IMR-90 (cell line): ENCODE measurements around the gene CAPZA2. TPM values are rescaled to one million over a fixed set of nuclear protein-coding genes. Genes with fewer than 3 reads are reported as not detected.

Experiments used
- ATAC-seq: fragments of 200-7000 bp; cut with Tn5 transposase; 2 replicates; pipeline ENCODE4 v1.9.1; 2020; ENCODE audit warnings: low read depth, mild to moderate bottlenecking, moderate library complexity
- BruUV-seq: library from RNA; stranded (reverse); fragments of 400-500 nt; replicated peaks from 2 replicates; lab custom pipeline; 2021; lab: Mats Ljungman, UMichigan
- CTCF ChIA-PET: fragments of 300-600 bp; formaldehyde crosslinking; extraction: SDS; loops from one replicate; lab custom pipeline; 2021; ENCODE audit warnings: antibody characterized with exemption; lab: Yijun Ruan, JAX
- POLR2A ChIA-PET: fragments of 300-600 bp; sonication (Branson Sonifier 250); formaldehyde crosslinking; loops from one replicate; lab custom pipeline; 2022; ENCODE audit warnings: antibody characterized with exemption; ENCODE audit not compliant: unreplicated experiment; lab: Charles Lee
- DNase-seq: peaks from one replicate; pipeline ENCODE4 v3.0.0; 2013
- H2AFZ ChIP-seq: replicated peaks from 2 replicates; pipeline ENCODE3; 2013; ENCODE audit warnings: low read length, mild to moderate bottlenecking; ENCODE audit not compliant: poor library complexity
- H2AK5ac ChIP-seq: 2 replicates; pipeline ENCODE4 v1.6.1; 2013; ENCODE audit warnings: low read depth, low read length, inconsistent platforms
- H2AK9ac ChIP-seq: replicated peaks from 2 replicates; pipeline ENCODE3; 2013; ENCODE audit warnings: mild to moderate bottlenecking, low read depth, low read length, moderate library complexity; ENCODE audit not compliant: poor library complexity
- H2BK120ac ChIP-seq: 2 replicates; pipeline ENCODE4 v1.6.1; 2013; ENCODE audit warnings: low read depth, low read length, inconsistent platforms
- H2BK15ac ChIP-seq: 3 replicates; pipeline ENCODE4 v1.6.1; 2013; ENCODE audit warnings: low read depth, low read length, inconsistent platforms
- H2BK20ac ChIP-seq: 2 replicates; pipeline ENCODE4 v1.6.1; 2013; ENCODE audit warnings: low read depth, mild to moderate bottlenecking, inconsistent platforms, low read length, moderate library complexity
- H2BK5ac ChIP-seq: 2 replicates; pipeline ENCODE4 v1.6.1; 2013; ENCODE audit warnings: mild to moderate bottlenecking, low read depth, low read length, inconsistent platforms; ENCODE audit not compliant: poor library complexity, severe bottlenecking
- H3K14ac ChIP-seq: replicated peaks from 2 replicates; pipeline ENCODE4 v1.6.1; 2013; ENCODE audit warnings: low read depth, low read length, inconsistent platforms
- H3K18ac ChIP-seq: 2 replicates; pipeline ENCODE4 v1.6.1; 2013; ENCODE audit warnings: low read depth, low read length, control low read depth
- H3K23ac ChIP-seq: 2 replicates; pipeline ENCODE4 v1.6.1; 2013; ENCODE audit warnings: low read depth, low read length, inconsistent platforms
- H3K27ac ChIP-seq: 2 replicates; pipeline ENCODE4 v1.5.1; 2013; ENCODE audit warnings: mild to moderate bottlenecking, control low read depth, low read length; ENCODE audit not compliant: insufficient read depth
- H3K27me3 ChIP-seq: 2 replicates; pipeline ENCODE4 v1.6.1; 2013; ENCODE audit warnings: low read length; ENCODE audit not compliant: control insufficient read depth, insufficient read depth
- H3K36me3 ChIP-seq: 2 replicates; pipeline ENCODE4 v1.6.1; 2013; ENCODE audit warnings: low read length, mixed read lengths; ENCODE audit not compliant: control insufficient read depth, insufficient read depth
- H3K4ac ChIP-seq: 2 replicates; pipeline ENCODE4 v1.6.1; 2013; ENCODE audit warnings: low read depth, low read length, inconsistent platforms
- H3K4me1 ChIP-seq: 2 replicates; pipeline ENCODE4 v1.6.1; 2013; ENCODE audit warnings: low read length, mixed read lengths; ENCODE audit not compliant: control insufficient read depth, insufficient read depth
- H3K4me2 ChIP-seq: 2 replicates; pipeline ENCODE4 v1.6.1; 2013; ENCODE audit warnings: low read depth, mild to moderate bottlenecking, control low read depth, low read length, moderate library complexity
- H3K4me3 ChIP-seq: 2 replicates; pipeline ENCODE4 v1.5.1; 2013; ENCODE audit warnings: low read depth, mild to moderate bottlenecking, control low read depth, low read length, moderate library complexity; ENCODE audit not compliant: insufficient read depth
- H3K56ac ChIP-seq: 2 replicates; pipeline ENCODE4 v1.6.1; 2013; ENCODE audit warnings: low read length, inconsistent platforms; ENCODE audit not compliant: insufficient read depth; ENCODE audit errors: extremely low read depth
- H3K79me1 ChIP-seq, 2 experiments: 2 replicates each; pipeline ENCODE4 v1.6.1; 2013; ENCODE audit warnings: low read length in 2 of 2, inconsistent platforms in 1 of 2, low read depth in 1 of 2
- H3K9ac ChIP-seq: 2 replicates; pipeline ENCODE4 v1.6.1; 2013; ENCODE audit warnings: low read depth, low read length, control low read depth
- H3K9me1 ChIP-seq: 2 replicates; pipeline ENCODE4 v1.6.1; 2013; ENCODE audit warnings: low read length, inconsistent platforms; ENCODE audit not compliant: insufficient read depth
- H3K9me3 ChIP-seq: 2 replicates; pipeline ENCODE4 v1.6.1; 2013; ENCODE audit warnings: low read length; ENCODE audit not compliant: control insufficient read depth, insufficient read depth
- H4K20me1 ChIP-seq: 2 replicates; pipeline ENCODE4 v1.6.1; 2013; ENCODE audit warnings: low read length, inconsistent platforms; ENCODE audit not compliant: insufficient read depth
- H4K5ac ChIP-seq: 2 replicates; pipeline ENCODE4 v1.6.1; 2013; ENCODE audit warnings: mild to moderate bottlenecking, low read depth, low read length, control low read depth
- H4K8ac ChIP-seq, 2 experiments: 2 replicates each; pipeline ENCODE4 v1.6.1; 2013; ENCODE audit warnings: low read depth in 2 of 2, low read length in 2 of 2, control low read depth in 1 of 2, inconsistent platforms in 1 of 2
- H4K91ac ChIP-seq: 2 replicates; pipeline ENCODE4 v1.6.1; 2013; ENCODE audit warnings: low read depth, low read length, inconsistent platforms; ENCODE audit not compliant: insufficient read depth
- BHLHE40 ChIP-seq: fragments of 150-350 bp; IDR thresholded peaks from 2 replicates; pipeline ENCODE4 v1.6.1; 2016; ENCODE audit warnings: mild to moderate bottlenecking, low read depth, low read length
- CEBPB ChIP-seq: IDR thresholded peaks from 2 replicates; pipeline ENCODE4 v1.6.1; 2012; ENCODE audit warnings: low read depth, low read length, improper control_type of control experiment
- CHD1 ChIP-seq: IDR thresholded peaks from 2 replicates; pipeline ENCODE4 v1.6.1; 2012; ENCODE audit warnings: low read depth, low read length, improper control_type of control experiment
- CTCF ChIP-seq: conservative IDR thresholded peaks from 2 replicates; pipeline ENCODE4 v1.5.1; 2012; ENCODE audit warnings: mild to moderate bottlenecking, low read depth, low read length, improper control_type of control experiment
- ELK1 ChIP-seq: fragments of 150-350 bp; IDR thresholded peaks from 2 replicates; pipeline ENCODE4 v1.6.1; 2016; ENCODE audit warnings: low read depth, mild to moderate bottlenecking, low read length, moderate library complexity, borderline replicate concordance
- FOS ChIP-seq: fragments of 150-350 bp; IDR thresholded peaks from 2 replicates; pipeline ENCODE4 v1.6.1; 2016; ENCODE audit warnings: low read depth, low read length
- MAFK ChIP-seq: IDR thresholded peaks from 2 replicates; pipeline ENCODE4 v1.6.1; 2012; ENCODE audit warnings: low read depth, low read length, improper control_type of control experiment
- MXI1 ChIP-seq: IDR thresholded peaks from 2 replicates; pipeline ENCODE4 v1.6.1; 2012; ENCODE audit warnings: low read depth, mild to moderate bottlenecking, low read length, moderate library complexity, borderline replicate concordance
- NFE2L2 ChIP-seq: fragments of 150-350 bp; IDR thresholded peaks from 2 replicates; pipeline ENCODE4 v1.6.1; 2016; ENCODE audit warnings: low read depth, mild to moderate bottlenecking, low read length
- POLR2A ChIP-seq: IDR thresholded peaks from 2 replicates; pipeline ENCODE4 v1.6.1; 2012; ENCODE audit warnings: mild to moderate bottlenecking, low read depth, low read length
- RAD21 ChIP-seq: IDR thresholded peaks from 2 replicates; pipeline ENCODE4 v1.6.1; 2012; ENCODE audit warnings: low read length, improper control_type of control experiment
- RCOR1 ChIP-seq: IDR thresholded peaks from 2 replicates; pipeline ENCODE4 v1.6.1; 2012; ENCODE audit warnings: mild to moderate bottlenecking, low read length, improper control_type of control experiment; ENCODE audit not compliant: insufficient replicate concordance
- RFX5 ChIP-seq: IDR thresholded peaks from 2 replicates; pipeline ENCODE4 v1.8.0; 2012; ENCODE audit warnings: low read depth, mild to moderate bottlenecking, low read length, moderate library complexity
- SMC3 ChIP-seq: fragments of 150-350 bp; IDR thresholded peaks from 2 replicates; pipeline ENCODE4 v1.6.1; 2016; ENCODE audit warnings: low read depth, mild to moderate bottlenecking, antibody characterized with exemption, low read length, moderate library complexity
- WGBS, 2 experiments: methylation state at CpG; one replicate each; pipeline versions ENCODE4 v1.1.5 to v1.1.7; 2013; ENCODE audit warnings: missing lambda C conversion rate in 2 of 2; ENCODE audit not compliant: insufficient read length in 1 of 2; ENCODE audit errors: extremely low coverage in 2 of 2; 5-methylcytosine and 5-hydroxymethylcytosine counted together
- dilution Hi-C: fragments of 300-500 bp; cut with HindIII; formaldehyde crosslinking; loops from one replicate; pipeline ENCODE4 v1.14.3; 2018; ENCODE audit warnings: low sequenced_read_pairs; ENCODE audit not compliant: unreplicated experiment
- in situ Hi-C: fragments of 300-500 bp; cut with MboI; formaldehyde crosslinking; loops from 3 replicates; pipeline ENCODE4 v1.14.3; 2019; ENCODE audit warnings: low sequenced_read_pairs, inconsistent platforms, mixed read lengths
- intact Hi-C: fragments of 100-400 bp; cut with micrococcal nuclease; formaldehyde crosslinking; loops from 2 replicates; pipeline ENCODE4 v1.10.0; 2022
- polyA plus RNA-seq, 3 experiments: library from polyadenylated mRNA; depleted of rRNA; stranded (reverse); fragments of >200 nt; gene quantifications; 2 replicates each; pipeline ENCODE4 v1.2.3, GENCODE V29; 2012; ENCODE audit warnings: low replicate concordance in 1 of 3
- total RNA-seq: library from RNA; depleted of rRNA; stranded (reverse); fragments of >200 nt; gene quantifications from 2 replicates; pipeline ENCODE4 v1.2.3, GENCODE V29; 2012
- TF ChIP-seq, protein P1 (sequence below): fragments of 150-350 bp; IDR thresholded peaks from 2 replicates; pipeline ENCODE4 v1.6.1; 2017; ENCODE audit warnings: mild to moderate bottlenecking, antibody characterized with exemption, low read length, low read depth

The CAPZA2 gene
- total and polyA plus RNA-seq, 2 of the 4 experiments (the other 2 are of a cell fraction), result 66.6 to 133 TPM

DNA sequence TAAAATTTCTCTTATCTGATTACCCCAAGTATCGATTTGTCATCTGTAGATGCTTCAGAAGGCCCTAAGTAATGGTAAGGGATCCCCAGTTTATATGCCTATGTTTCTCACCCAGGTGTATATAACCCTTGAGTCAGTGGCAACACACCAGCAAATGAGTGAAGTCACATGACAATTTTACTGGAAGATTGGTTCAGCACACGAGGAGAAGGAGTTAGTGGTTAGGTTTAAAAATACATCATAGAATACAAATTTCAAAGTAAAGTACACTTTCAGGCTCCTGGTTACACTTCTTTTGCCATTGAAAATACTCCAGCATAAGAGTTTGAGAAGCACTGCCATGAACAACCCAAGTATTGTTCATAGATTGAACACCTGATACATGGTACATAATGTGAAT is 29.7 kb upstream of the CAPZA2 start:
- in situ Hi-C loops, result no loop called here
- no peaks in the 10 kb centered on the region for H3K36me3 ChIP-seq

More for the DNA sequence above, 29.7 kb upstream of the CAPZA2 start:
- Histone ChIP-seq H2BK5ac (no peak overlapping the region), H3K4me2 (no peak overlapping the region), H3K9ac (no peak overlapping the region), H3K9me1 (no peaks in the 10 kb centered on the region), H3K4me3 (no peak overlapping the region), H4K20me1 (no peaks in the 10 kb centered on the region), H3K56ac (no peak overlapping the region), H3K9me3 (no peaks in the 10 kb centered on the region), H3K18ac (no peak overlapping the region), H3K27me3 (no peaks in the 10 kb centered on the region), H3K79me1 (no peaks in the 10 kb centered on the region), H2AFZ (no peak overlapping the region), H3K4ac (no peak overlapping the region), H4K8ac (no peak overlapping the region), H2BK20ac (no peak overlapping the region), H4K5ac (no peak overlapping the region), H3K4me1 (0 out of 2 replicates have a peak, but pooled peaks cover 2% of the 10 kb centered on the region), H3K27ac (no peak overlapping the region), H3K23ac (no peak overlapping the region), H4K91ac (no peak overlapping the region), H2AK5ac (no peak overlapping the region), H2AK9ac (no peak overlapping the region), H3K14ac (no peak overlapping the region), H2BK15ac (no peak overlapping the region), H2BK120ac (no peak overlapping the region)
- DNase-seq, result no peak
- dilution Hi-C loops, result no loop called here
- no TSS peak for BruUV-seq
- no peak for TF ChIP-seq MAFK
- TF ChIP-seq BHLHE40, result no peak
- TF ChIP-seq RAD21, result no peak
- no peak for TF ChIP-seq ELK1
- no peak for TF ChIP-seq FOS
- TF ChIP-seq, protein P1, sequence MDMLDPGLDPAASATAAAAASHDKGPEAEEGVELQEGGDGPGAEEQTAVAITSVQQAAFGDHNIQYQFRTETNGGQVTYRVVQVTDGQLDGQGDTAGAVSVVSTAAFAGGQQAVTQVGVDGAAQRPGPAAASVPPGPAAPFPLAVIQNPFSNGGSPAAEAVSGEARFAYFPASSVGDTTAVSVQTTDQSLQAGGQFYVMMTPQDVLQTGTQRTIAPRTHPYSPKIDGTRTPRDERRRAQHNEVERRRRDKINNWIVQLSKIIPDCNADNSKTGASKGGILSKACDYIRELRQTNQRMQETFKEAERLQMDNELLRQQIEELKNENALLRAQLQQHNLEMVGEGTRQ, result no peak
- TF ChIP-seq CEBPB, result no peak
- no peak for TF ChIP-seq NFE2L2
- no peak for TF ChIP-seq POLR2A
- TF ChIP-seq MXI1, result no peak
- TF ChIP-seq RFX5, result no peak
- no peak for TF ChIP-seq CTCF
- TF ChIP-seq CHD1, result no peak
- TF ChIP-seq SMC3, result no peak
- no peak for TF ChIP-seq RCOR1
- ChIA-PET POLR2A (no interaction called here), CTCF (no interaction called here)
- no peak for ATAC-seq
- no CpG with 5 or more reads among the region's 2 CpGs for WGBS, 2 experiments
- intact Hi-C loops, result no loop called here
